ENCODE measurements around the gene RSRC1. TPM values are rescaled to one million over a fixed set of nuclear protein-coding genes. Genes with fewer than 3 reads are reported as not detected.
"Not testable (repeated sequence)": the region's sequence is repeated elsewhere in the genome, so short reads cannot be mapped to it uniquely, and the experiment has no call there.

The RSRC1 gene
- total RNA-seq, 2 donors from 2014 or later, result 37.4 to 41.0 TPM

- no peak for DNase-seq (ENCODE audit: low spot score)
- intact Hi-C loops (cut with DNase I), result no loop called here
Measured at GRCh38 chr3:158205324-158205723, 95.4 kb downstream of the RSRC1 start.

DNA sequence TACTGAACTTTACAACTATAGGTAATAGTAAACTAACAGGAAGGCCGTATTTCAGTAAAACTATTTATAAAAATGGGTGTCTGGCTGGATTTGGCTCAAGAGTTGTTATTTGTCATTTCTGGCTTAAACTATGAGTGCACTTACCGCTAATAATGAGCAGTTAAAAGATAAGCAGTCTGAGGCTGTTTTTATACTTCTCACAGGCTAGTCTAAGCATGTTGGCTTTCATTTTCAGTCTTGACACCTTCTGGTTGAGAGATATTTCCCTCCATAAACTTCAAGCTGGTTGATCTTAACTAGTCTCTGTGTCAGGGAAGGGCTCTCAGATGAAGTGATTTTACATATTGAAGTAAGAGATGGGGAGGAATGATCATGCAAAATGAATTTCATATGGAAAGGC, 96.1 kb downstream of the RSRC1 start:
- DNase-seq (ENCODE audit: low spot score), result no peak

GRCh38 chr3:158210067-158210466, 100.2 kb downstream of the RSRC1 start:
- DNase-seq (ENCODE audit: low spot score), result no peak
- intact Hi-C loops (cut with DNase I), result no loop called here

More for the DNA sequence above, 96.1 kb downstream of the RSRC1 start:
- intact Hi-C loops (cut with DNase I), result no loop called here

GRCh38 chr3:158213461-158213860, 103.6 kb downstream of the RSRC1 start:
- intact Hi-C loops (cut with DNase I), result no loop called here
- DNase-seq (ENCODE audit: low spot score), result no peak

DNA sequence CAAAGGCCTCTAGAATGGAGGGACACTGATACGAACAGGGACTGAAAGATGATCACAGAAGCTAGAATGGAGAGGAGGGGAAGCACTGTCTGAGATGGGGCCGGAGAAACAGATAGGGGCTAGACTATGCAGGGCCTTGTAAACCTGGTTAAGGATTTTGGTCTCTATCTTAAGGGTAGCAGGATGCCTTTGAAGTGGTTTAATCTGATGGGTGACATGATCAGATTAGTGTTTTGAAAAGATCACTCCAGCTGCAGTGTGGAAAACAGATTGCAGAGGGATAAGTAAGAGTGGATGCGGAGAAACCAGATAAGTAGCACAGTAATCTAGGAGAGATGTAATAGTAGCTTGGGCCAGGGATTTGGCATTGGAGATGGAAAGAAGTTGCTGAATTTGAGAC, 108.1 kb downstream of the RSRC1 start:
- DNase-seq (ENCODE audit: low spot score), result no peak
- intact Hi-C loops (cut with DNase I), result no loop called here

- intact Hi-C loops (cut with DNase I), result no loop called here
- no peak for DNase-seq (ENCODE audit: low spot score)
Measured at GRCh38 chr3:158220575-158220974, 110.7 kb downstream of the RSRC1 start.

DNA sequence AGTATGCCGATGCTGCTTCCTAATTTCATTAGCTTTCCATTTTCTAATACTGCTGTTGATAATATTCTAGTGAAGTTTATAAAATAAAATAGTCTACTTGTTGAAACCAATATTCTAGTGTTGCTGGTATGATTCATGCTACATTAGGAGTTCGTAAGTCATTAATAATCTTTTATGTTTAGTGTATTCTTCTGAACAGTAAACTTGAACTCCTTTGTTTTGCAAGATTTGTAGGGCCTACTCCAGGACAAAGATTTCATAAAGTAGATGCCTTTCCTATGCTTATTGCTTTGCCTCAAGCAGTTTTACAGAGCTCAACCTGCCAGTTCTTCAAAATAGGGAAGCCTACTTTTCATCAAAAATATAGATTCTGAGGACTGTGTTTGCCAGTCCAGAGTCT, 111.5 kb downstream of the RSRC1 start:
- DNase-seq (ENCODE audit: low spot score), result no peak
- intact Hi-C loops (cut with DNase I), result no loop called here

DNA sequence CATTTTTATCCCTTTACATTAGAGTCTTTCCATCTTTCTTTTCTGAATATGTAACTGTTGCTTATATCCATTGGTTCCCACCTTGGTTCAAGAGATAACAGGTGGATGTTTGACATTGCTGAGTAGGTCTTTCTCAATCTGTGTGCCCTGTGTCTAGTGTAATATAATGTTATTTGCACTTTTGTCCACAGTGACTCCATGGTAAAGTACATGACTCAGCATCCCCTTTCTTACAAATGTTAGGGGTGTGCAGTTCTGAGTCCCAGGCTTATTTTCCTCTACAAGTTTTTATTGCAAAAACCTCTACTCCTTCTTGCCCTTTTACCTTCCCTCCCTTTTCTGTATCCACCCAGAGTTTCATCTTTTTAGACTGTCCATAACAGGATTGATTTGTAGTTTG, 116.5 kb downstream of the RSRC1 start:
- intact Hi-C loops (cut with DNase I), result no loop called here
- DNase-seq (ENCODE audit: low spot score), result no peak

DNA sequence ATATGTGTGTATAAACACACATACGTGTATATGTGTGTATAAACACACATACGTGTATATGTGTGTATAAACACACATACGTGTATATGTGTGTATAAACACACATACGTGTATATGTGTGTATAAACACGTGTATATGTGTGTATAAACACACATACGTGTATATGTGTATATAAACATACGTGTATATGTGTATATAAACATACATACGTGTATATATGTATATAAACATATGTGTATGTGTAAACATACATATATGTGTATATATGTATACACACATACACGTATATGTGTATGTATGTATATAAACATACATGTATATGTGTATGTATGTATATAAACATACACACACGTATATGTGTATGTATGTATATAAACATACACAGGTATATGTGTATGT, 119.1 kb downstream of the RSRC1 start:
- DNase-seq (ENCODE audit: low spot score); intact Hi-C loops (cut with DNase I): not testable (repeated sequence)

GRCh38 chr3:158233791-158234190, 123.9 kb downstream of the RSRC1 start:
- intact Hi-C loops (cut with DNase I), result no loop called here
- DNase-seq (ENCODE audit: low spot score), result no peak

- no peak for DNase-seq (ENCODE audit: low spot score)
- intact Hi-C loops (cut with DNase I), result no loop called here
Measured at GRCh38 chr3:158244274-158244673, 134.4 kb downstream of the RSRC1 start.

GRCh38 chr3:158247288-158247687, 137.4 kb downstream of the RSRC1 start:
- intact Hi-C loops (cut with DNase I), result no loop called here

GRCh38 chr3:158248261-158248660, 138.4 kb downstream of the RSRC1 start:
- no peak for DNase-seq (ENCODE audit: low spot score)
- intact Hi-C loops (cut with DNase I), result no loop called here

More at GRCh38 chr3:158247288-158247687, 137.4 kb downstream of the RSRC1 start:
- no peak for DNase-seq (ENCODE audit: low spot score)

- no peak for DNase-seq (ENCODE audit: low spot score)
Measured at GRCh38 chr3:158249183-158249582, 139.3 kb downstream of the RSRC1 start.

DNA sequence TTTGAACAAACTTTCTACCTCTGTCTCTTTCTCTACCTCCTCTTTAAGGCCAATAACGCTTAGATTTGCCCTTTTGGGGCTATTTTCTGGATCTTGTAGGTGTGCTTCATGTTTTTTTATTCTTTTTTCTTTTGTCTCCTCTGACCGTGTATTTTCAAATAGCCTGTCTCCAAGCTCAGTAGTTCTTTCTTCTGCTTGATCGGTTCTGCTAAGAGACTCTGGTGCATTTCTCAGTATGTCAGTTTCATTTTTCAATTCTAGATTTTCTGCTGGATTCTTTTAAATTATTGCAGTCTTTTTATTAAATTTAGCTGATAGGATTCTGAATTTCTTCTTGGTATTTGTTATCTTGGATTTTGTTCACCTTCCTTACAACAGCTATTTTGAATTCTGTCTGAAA, 148.7 kb downstream of the RSRC1 start:
- intact Hi-C loops (cut with DNase I), result no loop called here
- DNase-seq (ENCODE audit: low spot score), result no peak

More at GRCh38 chr3:158249183-158249582, 139.3 kb downstream of the RSRC1 start:
- intact Hi-C loops (cut with DNase I), result no loop called here

DNA sequence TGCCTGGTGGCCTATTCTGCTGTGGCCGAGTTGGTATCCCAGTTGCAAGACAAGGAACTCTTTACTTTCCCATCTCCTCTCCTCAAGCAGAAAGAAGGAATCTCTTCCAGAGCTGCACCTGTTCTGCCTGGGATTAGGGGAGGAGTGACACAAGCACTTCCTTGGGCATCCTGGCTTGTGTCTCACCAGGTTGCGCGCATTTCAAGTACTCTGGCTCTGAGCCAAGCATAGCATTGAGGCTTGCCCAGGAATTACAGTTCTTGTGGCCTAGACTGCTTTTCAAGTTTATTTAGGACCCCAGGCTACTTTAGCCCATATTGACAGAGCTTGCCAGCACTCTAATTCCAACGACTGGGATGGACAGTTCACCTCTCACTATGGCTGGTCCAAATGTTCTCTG, 150.5 kb downstream of the RSRC1 start:
- intact Hi-C loops (cut with DNase I), result no loop called here
- DNase-seq (ENCODE audit: low spot score), result no peak

- intact Hi-C loops (cut with DNase I), result no loop called here
- no peak for DNase-seq (ENCODE audit: low spot score)
Measured at GRCh38 chr3:158261371-158261991, 151.6 kb downstream of the RSRC1 start.

DNA sequence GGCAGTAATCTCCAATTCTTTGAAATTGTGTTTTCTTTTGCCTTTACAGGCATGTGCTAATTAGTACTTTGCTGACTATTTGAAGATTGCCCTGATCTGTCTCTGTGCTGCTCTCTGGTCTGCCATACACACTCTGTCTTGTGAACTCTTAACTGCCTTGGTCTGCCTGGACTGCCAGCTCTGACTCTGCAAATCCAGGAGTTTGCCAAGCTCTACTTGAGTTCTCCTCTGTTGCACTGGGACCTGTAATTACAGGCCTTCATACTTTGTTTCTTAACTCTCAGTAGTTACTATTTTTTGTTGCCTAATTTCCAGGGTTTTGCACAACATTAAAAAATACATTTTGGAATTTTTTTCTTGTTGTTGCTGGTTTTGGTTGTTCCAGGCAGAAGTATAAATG, 155.0 kb downstream of the RSRC1 start:
- DNase-seq (ENCODE audit: low spot score), result no peak
- intact Hi-C loops (cut with DNase I), result no loop called here

GRCh38 chr3:158267015-158267414, 157.1 kb downstream of the RSRC1 start:
- no peak for DNase-seq (ENCODE audit: low spot score)
- intact Hi-C loops (cut with DNase I), result no loop called here

DNA sequence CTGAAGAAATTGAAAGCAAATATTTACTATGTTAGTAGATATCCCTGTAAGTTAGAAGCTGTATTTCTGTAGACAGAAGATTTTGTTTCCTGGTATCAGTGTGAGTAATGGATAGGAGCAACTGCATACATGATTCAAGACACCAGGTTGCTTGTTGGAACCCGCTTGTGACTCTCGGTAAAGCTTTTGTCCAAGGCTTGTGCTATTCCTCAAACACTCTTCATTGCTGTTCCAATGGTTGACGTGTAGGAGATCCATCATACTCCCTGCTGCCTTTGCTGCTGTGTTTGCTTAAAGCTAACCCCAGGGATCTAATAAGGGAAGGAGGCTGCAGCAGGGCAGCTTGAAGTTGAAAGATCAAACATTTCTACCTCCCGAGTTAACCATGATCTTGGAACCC, 160.1 kb downstream of the RSRC1 start:
- DNase-seq (ENCODE audit: low spot score), result no peak
- intact Hi-C loops (cut with DNase I), result no loop called here

GRCh38 chr3:158272081-158272480, 162.2 kb downstream of the RSRC1 start:
- intact Hi-C loops (cut with DNase I), result no loop called here
- DNase-seq (ENCODE audit: low spot score), result no peak

GRCh38 chr3:158273656-158274055, 163.8 kb downstream of the RSRC1 start:
- intact Hi-C loops (cut with DNase I), result no loop called here
- DNase-seq (ENCODE audit: low spot score), result no peak
